PFSK-1 (cell line): ENCODE measurements around the gene NOC2L.

ENCODE experiments used
- POLR2AphosphoS5 ChIP-seq: IDR thresholded peaks from 2 replicates; pipeline ENCODE4 v1.6.1; 2012; ENCODE audit warnings: low read depth, mild to moderate bottlenecking, control low read depth, low read length, moderate library complexity
- SIN3A ChIP-seq: IDR thresholded peaks from 2 replicates; pipeline ENCODE4 v1.6.1; 2012; ENCODE audit warnings: mild to moderate bottlenecking, low read length, moderate library complexity, borderline replicate concordance; ENCODE audit not compliant: insufficient read depth
- TF ChIP-seq, protein P1 (sequence below), 2 experiments: IDR thresholded peaks; 2 replicates each; pipeline versions ENCODE4 v1.6.1 to v1.8.0; 2011 to 2012; ENCODE audit warnings: low read depth in 2 of 2, low read length in 2 of 2, control low read depth in 1 of 2, inconsistent platforms in 1 of 2, mild to moderate bottlenecking in 1 of 2, moderate library complexity in 1 of 2; ENCODE audit not compliant: insufficient read depth in 1 of 2

DNA sequence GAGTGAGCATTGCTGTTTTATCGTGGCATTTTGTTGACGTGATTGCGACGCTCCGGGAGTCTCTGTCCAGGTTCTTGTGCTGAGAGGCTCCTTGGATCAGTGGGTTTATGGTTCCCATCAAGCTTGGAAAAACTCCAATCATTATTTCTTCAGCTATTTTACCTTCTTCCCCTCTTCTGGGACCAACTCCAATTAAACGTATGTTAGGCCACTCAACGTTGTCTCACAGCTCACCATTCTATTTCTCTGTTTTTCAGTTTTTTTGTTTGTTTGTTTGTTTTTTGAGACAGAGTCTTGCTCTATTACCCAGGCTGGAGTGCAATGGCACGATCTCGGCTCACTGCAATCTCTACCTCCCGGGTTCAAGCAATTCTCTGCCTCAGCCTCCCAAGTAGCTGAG lies 32.8 kb upstream of the NOC2L start:
- TF ChIP-seq POLR2AphosphoS5, result no peak
- TF ChIP-seq SIN3A, result no peak
- TF ChIP-seq, protein P1, sequence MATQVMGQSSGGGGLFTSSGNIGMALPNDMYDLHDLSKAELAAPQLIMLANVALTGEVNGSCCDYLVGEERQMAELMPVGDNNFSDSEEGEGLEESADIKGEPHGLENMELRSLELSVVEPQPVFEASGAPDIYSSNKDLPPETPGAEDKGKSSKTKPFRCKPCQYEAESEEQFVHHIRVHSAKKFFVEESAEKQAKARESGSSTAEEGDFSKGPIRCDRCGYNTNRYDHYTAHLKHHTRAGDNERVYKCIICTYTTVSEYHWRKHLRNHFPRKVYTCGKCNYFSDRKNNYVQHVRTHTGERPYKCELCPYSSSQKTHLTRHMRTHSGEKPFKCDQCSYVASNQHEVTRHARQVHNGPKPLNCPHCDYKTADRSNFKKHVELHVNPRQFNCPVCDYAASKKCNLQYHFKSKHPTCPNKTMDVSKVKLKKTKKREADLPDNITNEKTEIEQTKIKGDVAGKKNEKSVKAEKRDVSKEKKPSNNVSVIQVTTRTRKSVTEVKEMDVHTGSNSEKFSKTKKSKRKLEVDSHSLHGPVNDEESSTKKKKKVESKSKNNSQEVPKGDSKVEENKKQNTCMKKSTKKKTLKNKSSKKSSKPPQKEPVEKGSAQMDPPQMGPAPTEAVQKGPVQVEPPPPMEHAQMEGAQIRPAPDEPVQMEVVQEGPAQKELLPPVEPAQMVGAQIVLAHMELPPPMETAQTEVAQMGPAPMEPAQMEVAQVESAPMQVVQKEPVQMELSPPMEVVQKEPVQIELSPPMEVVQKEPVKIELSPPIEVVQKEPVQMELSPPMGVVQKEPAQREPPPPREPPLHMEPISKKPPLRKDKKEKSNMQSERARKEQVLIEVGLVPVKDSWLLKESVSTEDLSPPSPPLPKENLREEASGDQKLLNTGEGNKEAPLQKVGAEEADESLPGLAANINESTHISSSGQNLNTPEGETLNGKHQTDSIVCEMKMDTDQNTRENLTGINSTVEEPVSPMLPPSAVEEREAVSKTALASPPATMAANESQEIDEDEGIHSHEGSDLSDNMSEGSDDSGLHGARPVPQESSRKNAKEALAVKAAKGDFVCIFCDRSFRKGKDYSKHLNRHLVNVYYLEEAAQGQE (IDR thresholded peaks at IDR 0.05; ENCODE audit: insufficient read depth in 1 of 2, low read depth in 2 of 2, low read length in 2 of 2), result no peak
